ENCODE results near the gene NFATC3.

The NFATC3 gene

DNA sequence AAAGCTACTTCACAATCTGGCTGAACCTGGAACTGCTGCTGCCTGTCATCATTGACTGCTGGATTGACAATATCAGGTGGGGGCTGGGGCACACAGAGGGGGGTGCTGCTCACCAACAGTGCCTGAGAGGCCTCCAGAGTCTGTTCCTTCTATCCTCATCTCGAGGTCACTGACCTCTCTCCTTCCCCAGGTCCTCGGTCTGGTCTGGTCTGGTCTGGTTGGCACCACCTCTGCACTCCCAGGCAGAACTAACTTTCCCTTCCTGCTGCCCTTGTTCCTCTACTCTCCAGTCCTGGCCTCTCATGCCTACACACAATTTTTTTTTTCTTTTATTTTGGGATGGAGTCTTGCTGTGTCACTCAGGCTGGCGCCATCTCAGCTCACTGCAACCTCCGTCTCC is 164.2 kb downstream of the NFATC3 start:
- no peak for DNase-seq
- intact Hi-C loops (cut with DNase I): loop anchor here (5.0 kb wide), 2 partner anchors 63 to 83 kb away; partner anchors contain the start of genes PRMT7 and SLC7A6OS

DNA sequence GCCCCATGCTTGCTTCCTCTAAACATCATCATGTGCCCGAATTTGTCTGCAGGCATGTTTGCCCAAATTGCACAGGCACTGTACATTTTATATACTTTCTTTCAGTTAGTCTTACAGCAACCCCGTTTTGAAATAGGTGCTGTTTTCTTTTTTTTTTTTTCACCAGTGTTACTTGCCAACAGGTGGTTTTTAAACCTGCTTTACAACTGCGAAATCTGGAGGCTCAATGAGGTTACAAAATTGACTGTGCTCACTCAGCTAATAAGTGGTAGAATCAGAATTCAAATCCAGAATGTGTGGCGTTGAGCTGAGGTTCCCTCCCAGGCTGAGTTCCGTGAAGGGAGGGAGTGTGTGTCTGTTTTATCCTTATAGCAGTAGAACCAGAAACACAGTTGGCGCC is 165.8 kb downstream of the NFATC3 start:
- DNase-seq: no peak

DNA sequence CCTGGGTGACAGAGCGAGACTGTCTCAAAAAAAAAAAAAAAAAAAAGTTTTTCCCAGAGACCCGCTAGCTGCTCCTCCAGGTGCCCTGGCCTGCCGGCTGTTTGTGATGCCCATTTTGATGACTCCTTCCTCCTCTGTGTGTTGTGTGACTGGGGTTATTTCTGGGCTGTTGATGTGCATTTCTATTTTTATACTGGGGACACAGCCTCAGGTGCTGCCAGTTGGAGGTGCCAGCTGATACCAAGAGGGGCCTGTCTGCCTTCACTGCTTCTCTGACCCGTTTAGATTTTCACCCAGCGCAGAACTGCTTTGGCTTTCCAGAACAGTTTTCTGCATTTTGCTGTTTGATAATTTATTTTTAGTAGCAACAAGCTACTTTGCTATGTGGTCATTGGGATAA is 166.7 kb downstream of the NFATC3 start:
- intact Hi-C loops (cut with DNase I): no loop called here
- DNase-seq: no peak

More for the DNA sequence above, 165.8 kb downstream of the NFATC3 start:
- intact Hi-C loops (cut with DNase I): no loop called here

DNA sequence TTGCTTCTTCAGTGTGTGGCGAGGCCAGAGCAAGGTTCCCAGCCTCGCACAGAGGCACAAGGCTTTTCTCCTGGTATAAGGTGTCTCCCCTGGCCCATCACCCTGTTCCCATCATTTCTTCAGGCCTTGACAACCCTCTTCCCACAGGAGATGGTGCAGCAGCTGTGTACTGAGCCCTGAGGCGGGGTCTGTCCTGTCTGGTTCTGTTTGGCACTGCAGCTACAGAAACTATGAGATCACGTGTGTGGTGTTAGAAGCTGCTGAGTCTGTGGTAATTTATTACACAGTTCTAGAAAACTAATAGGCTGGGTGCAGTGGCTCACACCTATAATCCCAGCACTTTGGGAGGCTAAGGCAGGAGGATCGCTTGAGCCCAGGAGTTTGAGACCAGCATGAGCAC is 167.2 kb downstream of the NFATC3 start:
- intact Hi-C loops (cut with DNase I): no loop called here
- no peak for DNase-seq

DNA sequence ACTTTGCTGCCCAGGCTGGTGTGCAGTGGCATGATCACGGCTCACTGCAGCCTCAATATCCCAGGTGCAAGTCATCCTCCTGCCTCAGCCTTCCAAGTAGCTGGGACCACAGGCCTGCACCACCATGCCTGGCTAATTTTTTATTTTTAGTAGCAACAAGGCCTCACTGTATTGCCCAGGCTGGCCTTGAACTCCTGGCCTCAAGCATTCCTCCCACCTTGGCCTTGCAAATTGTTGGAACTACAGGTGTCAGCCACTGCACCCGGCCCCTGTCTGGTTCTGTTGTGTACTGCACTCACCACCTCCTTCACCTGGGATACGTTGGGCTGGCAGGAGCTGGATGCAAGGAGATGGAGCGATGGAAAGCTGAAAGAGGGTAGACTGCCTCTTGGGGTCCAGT is 168.6 kb downstream of the NFATC3 start:
- intact Hi-C loops (cut with DNase I): no loop called here
- DNase-seq: no peak

DNA sequence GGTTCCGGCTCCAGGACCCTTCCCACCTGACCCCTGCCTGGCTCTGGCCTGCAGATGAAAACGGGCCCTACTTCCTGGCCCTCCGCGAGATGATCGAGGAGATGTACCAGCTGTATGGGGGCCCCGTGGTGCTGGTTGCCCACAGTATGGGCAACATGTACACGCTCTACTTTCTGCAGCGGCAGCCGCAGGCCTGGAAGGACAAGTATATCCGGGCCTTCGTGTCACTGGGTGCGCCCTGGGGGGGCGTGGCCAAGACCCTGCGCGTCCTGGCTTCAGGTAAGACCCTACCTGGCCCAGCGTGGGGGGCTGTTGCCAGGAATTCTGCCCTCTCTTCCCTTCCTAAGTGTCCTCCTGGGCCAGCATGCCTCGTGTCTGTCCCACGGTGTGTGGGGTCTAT is 170.5 kb downstream of the NFATC3 start:
- intact Hi-C loops (cut with DNase I): no loop called here
- no peak for DNase-seq

DNA sequence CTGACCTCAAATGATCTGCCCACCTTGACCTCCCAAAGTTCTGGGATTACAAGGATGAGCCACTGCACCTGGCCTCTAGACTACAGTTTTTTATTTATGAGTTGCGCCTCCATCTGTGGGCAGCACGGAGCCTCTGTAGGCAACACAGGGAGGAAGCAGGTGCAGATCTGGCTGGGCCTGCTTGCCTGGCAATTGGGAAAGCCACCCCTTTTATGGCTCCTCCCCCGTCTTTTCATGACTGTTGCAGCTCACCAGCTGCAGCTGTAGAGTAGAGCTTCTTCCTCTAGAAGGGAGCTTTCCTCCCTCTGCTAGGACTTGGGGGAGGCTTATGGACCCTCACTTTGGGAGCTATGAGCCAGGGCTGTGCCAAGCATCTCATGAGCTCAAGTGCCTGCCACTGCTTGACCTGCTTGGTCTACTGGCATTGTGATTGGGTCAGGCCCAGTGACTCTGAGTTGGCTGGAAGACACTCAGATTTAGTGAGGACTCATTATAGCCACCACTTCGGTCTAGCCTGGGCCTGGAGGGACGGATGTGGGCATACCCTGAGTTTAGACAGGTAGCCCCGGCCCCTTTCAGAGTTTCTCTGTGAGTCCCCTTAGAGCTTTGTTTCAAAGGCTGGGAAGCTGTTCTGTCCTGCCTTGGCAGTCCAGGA is 172.2 kb downstream of the NFATC3 start:
- DNase-seq: no peak
- intact Hi-C loops (cut with DNase I): no loop called here

DNA sequence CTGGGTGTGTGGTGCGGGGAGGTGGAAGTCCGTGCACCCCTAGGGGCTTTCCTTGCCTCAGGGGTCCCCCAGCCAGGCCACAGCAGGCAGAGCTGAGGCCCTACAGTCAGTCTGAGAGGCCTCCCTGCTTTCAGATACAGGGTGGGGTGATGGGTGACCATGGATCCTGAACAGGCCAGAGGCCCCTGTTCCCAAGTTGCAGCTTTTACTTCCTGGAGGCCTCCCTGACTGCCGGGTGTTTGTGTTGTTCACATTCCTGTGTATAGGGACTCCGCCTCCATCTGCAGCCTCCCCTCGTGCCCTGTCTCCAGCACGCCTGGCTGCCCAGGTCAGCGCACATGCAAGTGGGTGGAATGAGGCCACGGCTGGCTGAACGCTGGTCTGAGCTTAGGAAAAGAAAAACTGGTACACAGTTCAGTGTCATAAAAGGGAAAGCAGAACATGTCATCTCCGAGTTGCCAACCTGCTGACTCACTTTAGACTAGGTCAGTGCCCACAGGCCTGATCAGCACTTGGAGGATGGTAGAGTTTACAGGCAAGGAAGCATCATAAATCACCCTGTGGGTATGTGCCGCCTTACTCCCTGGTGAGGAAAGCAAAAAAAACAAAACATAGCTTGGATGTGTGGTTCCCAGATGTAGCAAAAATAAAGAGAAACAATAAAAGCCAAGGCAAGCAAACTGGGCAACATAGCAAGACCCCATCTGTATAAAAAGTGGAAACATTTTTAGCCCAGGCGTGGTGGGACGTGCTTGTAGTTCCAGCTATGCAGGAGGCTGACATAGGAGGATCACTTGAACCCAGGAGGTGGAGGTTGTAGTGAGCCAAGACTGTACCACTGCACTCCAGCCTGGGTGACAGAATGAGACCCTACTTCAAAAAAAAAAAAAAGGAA is 173.0 kb downstream of the NFATC3 start:
- intact Hi-C loops (cut with DNase I): no loop called here
- DNase-seq: no peak

DNA sequence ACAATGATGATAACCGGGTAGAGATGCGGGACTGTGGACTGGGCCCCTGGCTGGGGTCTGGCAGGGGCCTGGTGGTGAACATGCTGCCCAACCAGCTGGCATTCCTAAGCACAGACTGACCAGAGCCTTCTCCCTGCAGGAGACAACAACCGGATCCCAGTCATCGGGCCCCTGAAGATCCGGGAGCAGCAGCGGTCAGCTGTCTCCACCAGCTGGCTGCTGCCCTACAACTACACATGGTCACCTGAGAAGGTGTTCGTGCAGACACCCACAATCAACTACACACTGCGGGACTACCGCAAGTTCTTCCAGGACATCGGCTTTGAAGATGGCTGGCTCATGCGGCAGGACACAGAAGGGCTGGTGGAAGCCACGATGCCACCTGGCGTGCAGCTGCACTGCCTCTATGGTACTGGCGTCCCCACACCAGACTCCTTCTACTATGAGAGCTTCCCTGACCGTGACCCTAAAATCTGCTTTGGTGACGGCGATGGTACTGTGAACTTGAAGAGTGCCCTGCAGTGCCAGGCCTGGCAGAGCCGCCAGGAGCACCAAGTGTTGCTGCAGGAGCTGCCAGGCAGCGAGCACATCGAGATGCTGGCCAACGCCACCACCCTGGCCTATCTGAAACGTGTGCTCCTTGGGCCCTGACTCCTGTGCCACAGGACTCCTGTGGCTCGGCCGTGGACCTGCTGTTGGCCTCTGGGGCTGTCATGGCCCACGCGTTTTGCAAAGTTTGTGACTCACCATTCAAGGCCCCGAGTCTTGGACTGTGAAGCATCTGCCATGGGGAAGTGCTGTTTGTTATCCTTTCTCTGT is 174.0 kb downstream of the NFATC3 start:
- intact Hi-C loops (cut with DNase I): no loop called here
- DNase-seq: no peak

DNA sequence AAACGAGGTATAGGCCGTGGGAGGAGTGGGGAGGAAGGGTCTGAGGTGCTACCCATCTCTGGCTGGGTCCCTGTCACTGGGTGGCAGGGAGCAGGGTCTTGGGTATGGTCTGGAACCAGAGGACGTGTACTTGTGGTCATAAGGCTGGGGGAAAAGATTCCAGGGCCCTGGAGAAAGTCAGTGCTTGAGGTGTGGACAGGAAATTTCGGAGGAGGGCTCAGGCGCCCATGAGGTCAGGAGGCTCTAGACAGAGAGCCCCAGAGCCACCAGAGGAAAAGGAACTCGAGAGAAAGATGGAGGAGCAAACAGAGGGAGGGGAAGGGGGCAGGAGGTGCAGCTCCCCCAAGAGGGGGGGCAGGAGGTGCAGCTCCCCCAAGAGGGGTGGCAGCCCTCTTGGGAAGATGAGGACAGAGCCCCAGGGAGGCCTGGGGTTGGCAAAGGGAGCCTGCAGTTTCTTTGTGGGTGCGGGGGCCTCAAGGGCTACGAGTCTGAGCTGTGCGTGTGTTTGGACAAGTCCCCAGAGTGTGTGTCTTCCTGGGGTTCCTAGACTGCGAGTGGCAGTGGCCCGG is 178.5 kb downstream of the NFATC3 start:
- intact Hi-C loops (cut with DNase I): no loop called here
- DNase-seq: no peak

DNA sequence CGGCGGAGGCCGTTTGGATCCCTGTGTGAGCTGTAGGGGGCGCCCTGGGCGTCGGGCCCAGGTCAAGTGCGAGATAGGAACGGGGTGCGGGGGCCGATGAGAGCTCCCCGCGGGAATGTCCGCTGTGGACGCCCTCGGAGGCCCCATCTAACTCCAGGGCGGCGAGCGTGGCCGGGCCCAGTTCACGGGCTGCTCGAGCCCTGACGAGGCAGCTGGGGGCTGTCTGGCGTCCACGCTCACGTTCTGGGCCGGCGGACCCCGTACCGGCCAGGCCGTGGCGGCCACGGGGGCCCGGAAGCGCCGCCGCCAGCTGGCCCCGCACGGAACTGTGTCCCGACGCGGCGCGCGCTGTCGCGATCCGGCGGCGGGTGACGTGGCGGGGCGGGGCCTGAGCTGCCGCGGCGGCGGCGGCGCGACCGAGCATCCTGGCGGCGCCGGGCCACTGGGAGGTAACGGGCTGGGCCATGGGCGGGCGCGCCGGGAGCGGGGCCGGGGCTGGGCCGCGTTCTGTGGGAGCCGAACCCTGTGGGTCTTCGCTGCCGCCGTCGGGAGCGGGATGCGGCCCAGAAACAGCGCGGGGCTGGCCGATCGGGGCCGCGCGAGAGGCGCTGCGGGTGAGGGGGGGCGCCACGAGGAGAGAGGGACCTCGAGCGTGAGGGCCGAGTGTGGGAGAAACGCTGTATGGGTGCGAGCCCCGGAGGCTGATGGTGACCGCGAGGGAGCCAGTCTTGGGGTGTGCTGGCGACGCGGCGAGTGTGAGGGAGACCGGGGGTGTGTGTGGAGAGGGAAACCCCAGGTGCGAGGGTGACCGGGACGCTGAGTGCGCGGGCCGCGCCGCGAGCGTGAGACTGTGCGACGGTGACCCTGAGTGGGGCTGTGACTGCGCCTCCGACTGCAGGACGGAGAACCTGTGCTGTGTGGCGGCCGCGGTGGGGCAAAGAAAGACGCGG is 179.2 kb downstream of the NFATC3 start, which contains the start of gene SLC7A6:
Gene SLC7A6 (plus strand): TSS at position 399 of the 950 bp plus-strand sequence. CDS start 10,201 bp downstream, outside the sequence.
- intact Hi-C loops (cut with DNase I): no loop called here
- peak; percentile 44 to 89 (median 79) for DNase-seq

DNA sequence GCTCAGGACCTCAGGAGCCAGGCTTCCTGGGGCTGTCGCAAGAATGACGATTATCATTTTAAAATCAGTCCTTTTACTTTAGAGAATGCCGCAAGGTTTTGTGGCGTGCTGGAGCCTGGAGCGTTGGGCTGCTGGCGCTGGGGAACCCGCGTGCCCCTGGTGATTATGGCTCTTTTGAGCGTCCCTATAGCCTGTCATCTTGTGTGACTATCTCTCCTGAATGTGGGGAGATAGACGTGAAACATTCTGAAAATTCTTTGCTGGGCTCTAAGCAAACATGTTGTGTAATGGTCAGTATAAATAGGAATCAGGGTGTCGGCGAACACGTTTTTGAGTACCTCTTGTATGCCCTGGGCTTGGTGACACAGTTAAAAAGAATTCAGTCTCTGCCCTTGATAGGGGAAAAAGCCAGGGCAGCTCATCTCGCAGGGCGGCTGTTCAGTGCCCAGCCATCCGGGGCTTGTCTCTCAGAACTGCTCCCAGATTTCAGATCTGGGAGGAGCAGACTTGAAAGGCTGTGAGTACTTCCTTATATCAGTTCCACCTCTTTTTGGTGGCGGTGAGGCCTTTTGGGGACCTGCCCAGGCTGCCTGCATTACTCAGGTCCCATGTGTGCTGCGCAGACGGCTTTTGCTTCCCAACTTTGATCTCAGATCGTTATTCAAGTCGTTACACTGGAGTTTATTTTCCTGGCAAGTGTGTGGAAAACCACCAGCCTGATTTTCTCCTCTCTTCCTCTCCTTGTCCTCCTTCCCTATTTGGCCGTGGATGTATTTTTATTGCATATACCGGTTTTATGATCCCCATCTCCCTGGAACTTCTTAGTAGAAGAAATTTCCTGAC is 180.1 kb downstream of the NFATC3 start:
- DNase-seq: peak in 32 of 42 donors; percentile 13 to 62 (median 37)
- intact Hi-C loops (cut with DNase I): no loop called here

DNA sequence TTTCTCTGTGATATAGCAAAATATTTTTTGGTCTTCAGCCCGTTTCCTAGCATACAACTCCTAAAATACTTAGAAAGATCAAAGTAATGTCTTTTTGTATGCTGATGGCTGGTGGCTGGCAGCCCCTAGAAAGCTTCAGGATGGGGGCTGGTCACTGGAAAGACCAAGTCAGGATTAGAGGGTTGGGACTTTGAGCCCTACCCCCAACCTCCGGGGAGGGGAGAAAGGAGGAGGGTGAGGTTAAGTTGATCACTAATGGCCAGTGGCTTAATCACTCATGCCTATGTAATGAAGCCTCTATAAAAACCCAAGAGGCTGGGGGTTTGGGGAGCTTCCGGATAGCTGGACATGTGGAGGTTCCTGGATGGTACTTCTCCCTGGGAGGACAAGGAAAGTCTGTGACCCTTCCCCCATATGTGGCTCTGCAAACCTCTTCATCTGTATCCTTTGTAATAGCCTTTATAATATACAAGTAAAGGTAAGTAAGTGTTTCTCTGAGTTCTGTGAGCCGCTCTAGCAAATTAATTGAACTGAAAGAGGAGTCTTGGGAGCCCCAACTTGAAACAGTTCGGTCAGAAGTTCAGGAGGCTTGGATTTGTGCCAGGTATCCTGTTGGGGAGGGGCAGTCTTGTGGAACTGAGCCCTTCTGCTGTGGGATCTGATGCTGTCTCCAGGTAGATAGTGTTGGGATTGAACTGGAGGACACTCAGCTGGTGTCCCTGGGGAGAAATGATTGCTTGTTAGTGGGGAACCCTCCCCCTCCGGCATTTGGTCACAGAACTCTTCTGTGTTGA is 182.6 kb downstream of the NFATC3 start:
- intact Hi-C loops (cut with DNase I): no loop called here
- no peak for DNase-seq

DNA sequence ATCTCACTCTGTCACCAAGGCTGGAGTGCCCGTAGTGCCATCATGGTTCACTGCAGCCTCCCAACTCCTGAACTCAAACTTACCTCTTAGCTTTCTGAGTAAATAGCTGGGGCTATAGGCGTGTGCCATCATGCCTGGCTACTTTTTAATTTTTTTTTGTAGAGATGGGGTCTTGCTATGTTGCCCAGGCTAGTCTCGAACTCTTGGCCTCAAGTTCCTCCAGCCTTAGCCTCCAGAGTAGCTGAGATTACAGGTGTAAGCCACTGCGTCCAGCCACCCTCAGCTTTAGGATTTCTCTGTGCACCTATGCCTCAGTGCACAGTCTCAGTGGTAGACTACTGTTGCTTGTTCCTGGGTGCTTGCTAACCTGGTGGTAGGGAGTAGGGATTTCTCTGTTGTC is 184.6 kb downstream of the NFATC3 start:
- no peak for DNase-seq
- intact Hi-C loops (cut with DNase I): no loop called here

DNA sequence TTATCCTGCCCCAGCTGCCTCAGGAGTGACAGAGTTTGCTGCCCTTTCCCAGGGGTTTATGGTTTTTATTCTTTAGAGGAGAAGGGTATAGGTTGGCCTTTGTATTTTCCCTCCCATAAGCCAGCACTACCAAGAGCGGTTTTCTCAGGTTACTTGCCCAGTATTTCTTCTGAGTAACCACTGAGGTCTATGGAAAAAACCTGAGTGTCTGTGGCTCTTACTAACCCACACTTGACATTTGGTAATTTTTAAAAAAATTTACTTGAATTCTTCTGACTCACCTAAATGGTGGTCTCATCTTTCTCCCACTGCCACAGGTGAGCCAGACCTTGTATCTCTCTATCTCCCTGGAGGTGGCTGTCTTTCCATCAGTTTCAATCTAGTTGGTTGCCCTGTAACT is 185.2 kb downstream of the NFATC3 start:
- no peak for DNase-seq
- intact Hi-C loops (cut with DNase I): no loop called here

DNA sequence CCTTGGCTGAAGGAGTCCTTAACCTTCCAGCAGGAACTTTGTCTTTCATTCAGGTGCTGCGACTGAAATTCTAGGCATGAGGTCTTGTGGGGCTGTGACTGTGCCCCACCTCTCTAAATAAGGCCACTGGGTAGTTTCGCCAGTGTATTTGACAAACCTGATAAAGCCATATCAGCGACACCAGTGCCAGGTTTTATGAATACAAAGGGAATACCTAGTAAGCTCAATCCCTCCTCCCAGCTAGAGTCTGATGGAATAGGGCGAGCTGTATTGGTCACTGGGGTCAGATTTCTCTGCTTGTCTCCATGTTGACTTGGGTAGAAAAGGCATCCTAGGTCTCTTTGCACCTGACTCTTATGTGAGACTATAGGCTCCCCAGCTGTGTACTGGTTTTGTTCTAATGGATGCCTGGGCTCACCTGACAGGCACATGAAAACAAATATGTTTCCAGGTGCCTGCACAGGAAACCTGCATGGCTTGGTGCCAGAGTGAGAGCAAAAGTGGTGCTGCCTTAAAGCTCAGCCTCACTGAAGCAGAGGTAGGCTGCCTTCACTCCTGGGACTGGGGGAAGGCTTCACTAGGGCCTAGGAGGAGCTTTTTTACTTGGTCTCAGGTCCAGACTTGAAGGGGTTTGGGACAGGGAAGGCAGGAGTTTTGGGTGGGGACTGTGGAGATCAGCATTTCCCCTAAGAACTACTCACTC is 187.5 kb downstream of the NFATC3 start:
- intact Hi-C loops (cut with DNase I): no loop called here
- no peak for DNase-seq

All from head of caudate nucleus (tissue), 42 donors.